ENCODE data around the gene PABPN1. TPM values are rescaled to one million over a fixed set of nuclear protein-coding genes. Genes with fewer than 3 reads are reported as not detected.
A peak's percentile ranks its signal among the peaks of the same experiment; 100 is the strongest.

Gene PABPN1
- total and polyA plus RNA-seq, 2 of the 13 experiments (the other 11 are each of a cell fraction or from before 2014, with no cell fraction given), result 233 to 524 TPM

- TF ChIP-seq ZNF576 (CRISPR knock-in tag; IDR thresholded peaks at IDR 0.05) (0 out of 2 replicates have a peak, but pooled peaks have one; percentile 61), ZNF18 (CRISPR knock-in tag; IDR thresholded peaks at IDR 0.05; ENCODE audit: insufficient replicate concordance) (peak; percentile 9), U2AF2 (IDR thresholded peaks at IDR 0.05; ENCODE audit: low read depth, low read length) (0 out of 2 replicates have a peak, but pooled peaks have one; percentile 16), ZNF180 (CRISPR knock-in tag; IDR thresholded peaks at IDR 0.05; ENCODE audit: borderline replicate concordance, low read depth) (no peak)
Observed at GRCh38 chr14:23307146-23307530, 14.1 kb upstream of the PABPN1 start (continued).

GRCh38 chr14:23307687-23308644, 13.3 kb upstream of the PABPN1 start:
- Histone ChIP-seq H4K20me1 (ENCODE audit: insufficient read depth, low read length) (no peaks in the 10 kb centered on the region), H3K79me2 (ENCODE audit: insufficient read depth, low read length) (peaks cover 34% of the 10 kb centered on the region), H3K4me3 (replicated peaks in 1 of 3; ENCODE audit: insufficient read depth in 1 of 3, low read depth in 2 of 3, low read length in 3 of 3) (peak overlapping the region; percentile 95 to 99 (median 96)), H2AFZ (ENCODE audit: low read length) (no peak overlapping the region), H3K4me1 (ENCODE audit: insufficient read depth, low read length) (peaks cover 56% of the 10 kb centered on the region), H3K36me3 (replicated peaks in 1 of 2; ENCODE audit: control insufficient read depth in 1 of 2, insufficient read depth in 2 of 2, low read length in 2 of 2) (peaks cover 27 to 38% of the 10 kb centered on the region in 2 experiments), H3K4me2 (ENCODE audit: low read depth, low read length) (peak overlapping the region; percentile 96), H3K9me3 (ENCODE audit: low read length) (no peaks in the 10 kb centered on the region), H3K27ac (ENCODE audit: extremely low read length, insufficient read depth, low read length) (peak overlapping the region; percentile 87), H3K27me3 (ENCODE audit: control insufficient read depth in 1 of 2, insufficient read depth in 2 of 2, low read length in 2 of 2) (no peaks in the 10 kb centered on the region; a peak in 1 of 5 replicates), H3K9ac (ENCODE audit: insufficient read depth, low read depth, low read length) (peak overlapping the region; percentile 99)
- BruUV-seq (replicated peaks), result no TSS peak
- WGBS (ENCODE audit: low lambda C conversion rate), result 94% methylated on average over 22 of the region's 22 CpGs
- no peak for DNase-seq (ENCODE audit: low spot score)
- ChIA-PET POLR2A (interaction anchor here (0.6 to 18.7 kb wide), 9 partner anchors 13 to 807 kb away, joined by 3 to 1053 read pairs (median 7); partner anchors contain the start of genes DCAF11, HOMEZ, NRL and PABPN1), CTCF (ENCODE audit: low intra/inter-chr PET ratio, low total read pairs) (no interaction called here)
- intact Hi-C loops (cut with micrococcal nuclease; ENCODE audit: unreplicated experiment), result loop anchor here (10.0 kb wide), 3 partner anchors 323 to 987 kb away; partner anchors contain the start of genes AJUBA, DCAF11, DHRS1 and NOP9
- ATAC-seq, result no peak
- in situ Hi-C loops (cut with HindIII; ENCODE audit: extremely low pct_ligation_motif_present, low pct_unique_long_range_greater_than_20kb), result loop anchor here (25.0 kb wide), 1 partner anchor 829 kb away; the partner anchor contains the start of genes EMC9, FITM1, PSME1 and PSME2
- no peak for FAIRE-seq
- TF ChIP-seq ZNF142 (CRISPR knock-in tag; IDR thresholded peaks at IDR 0.05) (no peak), E2F5 (CRISPR knock-in tag; conservative IDR thresholded peaks at IDR 0.05) (no peak), AKAP8 (CRISPR knock-in tag; IDR thresholded peaks at IDR 0.05) (no peak), ZNF382 (CRISPR knock-in tag; IDR thresholded peaks at IDR 0.05; ENCODE audit: borderline replicate concordance) (no peak), DBP (CRISPR knock-in tag; IDR thresholded peaks at IDR 0.05; ENCODE audit: not compliant biosample characterization) (no peak)
